ENCODE results near the gene DRAM1. TPM values are rescaled to one million over a fixed set of nuclear protein-coding genes. Genes with fewer than 3 reads are reported as not detected.
A peak's percentile ranks its signal among the peaks of the same experiment; 100 is the strongest.
"Not testable (repeated sequence)": the region's sequence is repeated elsewhere in the genome, so short reads cannot be mapped to it uniquely, and the experiment has no call there.

The DRAM1 gene, protein sequence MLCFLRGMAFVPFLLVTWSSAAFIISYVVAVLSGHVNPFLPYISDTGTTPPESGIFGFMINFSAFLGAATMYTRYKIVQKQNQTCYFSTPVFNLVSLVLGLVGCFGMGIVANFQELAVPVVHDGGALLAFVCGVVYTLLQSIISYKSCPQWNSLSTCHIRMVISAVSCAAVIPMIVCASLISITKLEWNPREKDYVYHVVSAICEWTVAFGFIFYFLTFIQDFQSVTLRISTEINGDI
- 2.4 TPM for polyA plus RNA-seq (2012; ENCODE audit: insufficient read depth, insufficient read length)

DNA sequence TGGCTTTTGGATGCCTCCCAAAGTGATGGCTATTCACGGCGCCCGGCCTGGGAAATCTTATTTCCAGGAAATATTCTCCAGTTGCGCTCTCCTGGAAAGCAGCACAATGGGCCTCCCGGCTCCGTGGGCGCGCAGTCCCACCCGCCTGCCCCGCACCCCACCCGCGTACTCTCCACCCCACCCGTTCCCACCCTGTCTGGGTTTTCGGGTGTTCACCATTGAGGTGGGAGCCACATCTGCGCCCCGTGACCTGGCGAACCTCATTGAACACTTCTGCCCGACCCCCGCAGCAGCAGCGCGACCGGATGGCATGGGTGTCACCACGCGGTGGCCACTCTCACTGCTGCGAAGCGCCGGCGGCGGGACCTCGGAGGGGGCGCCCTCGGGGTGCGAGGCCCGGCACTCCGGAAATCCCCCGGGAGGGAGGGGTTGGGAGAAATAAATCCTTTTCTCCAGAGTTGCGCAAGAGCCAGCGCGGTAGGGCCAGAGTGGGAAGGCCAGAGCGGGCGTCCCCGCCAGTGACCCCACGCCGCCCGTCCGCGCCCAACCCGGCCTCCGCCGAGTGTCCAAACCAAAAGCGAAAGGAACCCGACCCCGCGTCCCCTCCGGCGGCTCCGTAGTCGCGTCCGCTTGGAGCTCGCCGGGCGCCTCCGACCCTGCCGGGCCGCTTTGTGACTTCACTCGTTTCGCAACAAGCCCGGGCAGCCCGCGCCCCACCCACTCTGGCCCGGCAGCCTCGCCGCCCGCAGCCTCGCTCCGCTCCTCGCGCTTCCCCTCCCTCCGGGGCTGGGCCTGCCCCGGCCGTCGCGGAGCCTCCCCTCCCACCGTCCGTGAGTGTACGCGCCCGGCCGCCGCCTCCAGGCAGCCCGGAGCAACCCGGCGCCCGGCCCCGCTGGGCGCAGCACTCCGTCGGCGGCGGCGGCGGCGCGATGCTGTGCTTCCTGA, at the start of gene DRAM1:
DRAM1 (plus strand) TSS at position 720 of the 945 bp plus-strand sequence; CDS start at position 930, 210 bp downstream.
- H3K4me3 ChIP-seq (ENCODE audit: low read length): peak within 1 kb of the TSS; percentile 55
- DNase-seq (ENCODE audit: low read depth, low spot score): no peak

DNA sequence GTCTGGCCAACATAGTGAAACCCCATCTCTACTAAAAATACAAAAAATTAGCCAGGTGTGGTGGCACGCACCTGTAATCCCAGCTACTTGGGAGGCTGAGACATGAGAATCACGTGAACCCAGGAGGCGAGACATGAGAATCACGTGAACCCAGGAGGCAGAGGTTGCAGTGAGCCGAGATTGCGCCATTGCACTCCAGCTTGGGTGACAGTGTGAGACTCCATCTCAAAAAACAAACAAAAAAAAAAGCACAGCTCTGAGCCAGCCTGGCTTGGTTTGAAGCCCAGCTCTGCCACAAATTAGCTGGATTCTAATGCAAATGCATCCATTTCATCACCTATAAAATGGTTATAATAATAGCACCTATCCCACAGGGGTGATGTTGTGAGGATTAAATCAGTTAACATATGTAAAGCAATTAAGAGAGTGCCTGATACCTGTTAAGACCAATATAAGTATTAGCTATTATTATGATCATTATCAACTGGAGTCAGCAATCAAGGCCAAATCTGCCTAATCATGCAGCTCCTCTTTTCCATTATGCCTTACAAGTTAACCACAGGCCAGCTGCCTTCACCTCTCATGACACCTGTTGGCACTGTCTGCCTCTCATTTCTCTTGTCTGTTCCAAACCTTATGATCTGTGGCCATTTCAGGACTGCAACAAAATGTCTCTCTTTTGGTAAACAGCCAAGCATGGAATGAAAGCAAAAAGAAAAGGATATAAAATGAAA, 48.8 kb upstream of the DRAM1 start:
- DNase-seq (ENCODE audit: low read depth, low spot score): peak; percentile 48
- H3K4me3 ChIP-seq (ENCODE audit: low read length): no peak overlapping the region

- DNase-seq (ENCODE audit: low read depth, low spot score): no peak
- H3K4me3 ChIP-seq (ENCODE audit: low read length): peak overlapping the region; percentile 83
Observed at GRCh38 chr12:101829639-101830366, 47.6 kb upstream of the DRAM1 start.

- peak within 1 kb of the TSS; percentile 83 for H3K4me3 ChIP-seq (ENCODE audit: low read length)
- DNase-seq (ENCODE audit: low read depth, low spot score): peak; percentile 89
Observed at GRCh38 chr12:101830367-101831325, 46.7 kb upstream of the DRAM1 start, which contains the start of gene GNPTAB. Gene GNPTAB (minus strand): TSS chr12:101830959. CDS start chr12:101830675, 284 bp downstream.

DNA sequence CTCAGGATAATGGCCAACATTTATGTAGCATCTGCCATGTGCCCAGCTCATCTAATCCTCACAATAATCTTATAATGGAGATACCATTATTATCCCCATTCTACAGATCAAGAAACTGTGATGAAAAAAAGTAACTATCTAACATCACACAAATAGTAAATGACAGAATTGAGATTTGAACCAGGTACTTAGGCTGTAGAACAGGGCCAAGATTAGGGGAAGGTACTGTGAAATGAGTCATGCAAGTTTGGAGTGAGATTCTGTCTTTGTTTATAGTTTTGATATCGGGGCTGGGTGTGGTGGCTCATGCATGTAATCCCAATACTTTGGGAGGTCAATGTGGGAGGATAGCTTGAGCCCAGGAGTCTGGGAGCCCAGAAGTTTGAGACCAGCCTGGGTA, 45.4 kb upstream of the DRAM1 start:
- no peak for DNase-seq (ENCODE audit: low read depth, low spot score)
- H3K4me3 ChIP-seq (ENCODE audit: low read length): no peak overlapping the region

GRCh38 chr12:101838628-101839323, 38.6 kb upstream of the DRAM1 start:
- no peak overlapping the region for H3K4me3 ChIP-seq (ENCODE audit: low read length)
- peak; percentile 55 for DNase-seq (ENCODE audit: low read depth, low spot score)

- no peak overlapping the region for H3K4me3 ChIP-seq (ENCODE audit: low read length)
- DNase-seq (ENCODE audit: low read depth, low spot score): peak; percentile 69
Observed at GRCh38 chr12:101839324-101840283, 37.8 kb upstream of the DRAM1 start.

DNA sequence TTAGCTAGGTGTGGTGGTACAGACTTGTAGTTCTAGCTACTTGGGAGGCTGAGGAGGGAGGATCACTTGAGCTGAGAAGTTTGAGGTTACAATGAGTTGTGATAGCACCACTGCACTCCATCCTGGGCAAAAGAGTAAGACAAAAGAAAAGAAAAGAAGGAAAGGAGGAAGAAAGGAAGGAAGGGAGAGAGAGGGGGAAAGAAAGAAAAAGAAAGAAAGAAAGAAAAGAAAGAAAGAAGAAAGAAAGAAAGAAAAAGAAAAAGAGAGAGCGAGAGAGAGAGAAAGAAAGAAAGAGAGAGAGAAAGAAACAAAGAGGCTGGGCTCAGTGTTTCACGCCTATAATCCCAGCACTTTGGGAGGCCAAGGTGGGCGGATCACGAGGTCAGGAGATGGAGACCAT, 36.3 kb upstream of the DRAM1 start:
- no peak for DNase-seq (ENCODE audit: low read depth, low spot score)
- no peak overlapping the region for H3K4me3 ChIP-seq (ENCODE audit: low read length)

- no peak for DNase-seq (ENCODE audit: low read depth, low spot score)
- H3K4me3 ChIP-seq (ENCODE audit: low read length): no peak overlapping the region
Observed at GRCh38 chr12:101845137-101845711, 32.2 kb upstream of the DRAM1 start.

DNA sequence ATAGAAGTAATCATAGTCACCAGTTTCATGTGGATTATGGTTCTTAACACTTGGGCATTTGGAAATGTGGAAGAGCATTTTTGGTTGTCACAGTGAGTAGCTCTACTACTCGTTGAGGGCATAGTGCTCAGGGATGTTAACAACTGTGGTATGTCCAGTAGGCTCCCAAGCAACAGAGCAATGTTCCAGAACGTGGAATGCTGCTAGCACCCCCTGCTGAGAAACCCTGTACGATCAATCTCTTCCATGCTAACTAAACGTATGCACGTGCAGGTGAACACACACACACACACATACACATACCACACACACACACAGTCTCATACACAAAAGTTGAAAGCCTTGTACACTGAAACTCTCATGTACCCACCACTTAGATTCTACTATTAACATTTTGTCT, 30.1 kb upstream of the DRAM1 start:
- DNase-seq (ENCODE audit: low read depth, low spot score): no peak
- H3K4me3 ChIP-seq (ENCODE audit: low read length): no peak overlapping the region

- no peak overlapping the region for H3K4me3 ChIP-seq (ENCODE audit: low read length)
- no peak for DNase-seq (ENCODE audit: low read depth, low spot score)
Observed at GRCh38 chr12:101850199-101850598, 27.2 kb upstream of the DRAM1 start.

GRCh38 chr12:101852998-101853397, 24.4 kb upstream of the DRAM1 start:
- H3K4me3 ChIP-seq (ENCODE audit: low read length): no peak overlapping the region

GRCh38 chr12:101854747-101855146, 22.6 kb upstream of the DRAM1 start:
- H3K4me3 ChIP-seq (ENCODE audit: low read length): no peak overlapping the region
- DNase-seq (ENCODE audit: low read depth, low spot score): no peak

More at GRCh38 chr12:101852998-101853397, 24.4 kb upstream of the DRAM1 start:
- no peak for DNase-seq (ENCODE audit: low read depth, low spot score)

DNA sequence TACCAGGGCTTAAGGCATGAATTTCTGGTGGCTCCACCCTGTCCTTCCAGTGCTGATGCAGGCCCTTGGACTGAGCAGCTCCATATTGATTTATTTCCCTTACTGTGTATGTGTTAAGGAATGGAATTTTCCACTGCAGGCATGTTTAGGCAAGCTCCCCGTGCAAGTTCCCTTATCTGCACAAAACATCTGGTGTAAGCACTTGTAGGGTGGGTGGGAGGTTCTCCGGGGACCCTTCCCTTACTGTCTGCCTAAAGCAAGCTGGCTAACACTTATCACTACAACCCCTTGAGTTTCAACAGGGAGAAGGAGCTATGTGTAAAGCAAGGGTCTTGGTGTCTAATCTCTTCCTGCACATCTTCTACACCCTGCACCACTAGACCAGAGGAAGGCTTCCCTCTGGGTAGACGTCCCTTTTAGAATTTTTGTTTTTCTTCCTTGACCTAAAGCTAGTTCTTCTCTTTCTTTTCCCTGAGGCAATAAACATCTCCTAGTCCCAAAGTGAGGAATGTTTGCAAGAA, 22.0 kb upstream of the DRAM1 start:
- no peak for DNase-seq (ENCODE audit: low read depth, low spot score)
- H3K4me3 ChIP-seq (ENCODE audit: low read length): no peak overlapping the region

DNA sequence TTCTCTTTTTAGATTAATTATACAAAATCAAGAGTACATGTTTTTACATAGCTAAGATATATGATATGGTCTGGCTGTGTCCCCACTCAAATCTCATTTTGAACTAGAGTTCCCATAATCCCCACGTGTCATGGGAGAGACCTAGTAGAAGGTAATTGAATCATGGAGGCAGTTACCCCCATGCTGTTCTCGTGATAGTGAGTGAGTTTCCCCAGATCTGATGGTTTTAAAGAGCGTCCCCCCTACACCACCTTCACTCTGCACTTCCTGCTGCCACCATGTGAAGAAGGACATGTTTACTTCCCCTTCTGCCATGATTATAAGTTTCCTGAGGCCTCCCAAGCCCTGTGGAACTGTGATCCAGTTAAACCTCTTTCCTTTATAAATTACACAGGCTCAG, 21.4 kb upstream of the DRAM1 start:
- DNase-seq (ENCODE audit: low read depth, low spot score): no peak

DNA sequence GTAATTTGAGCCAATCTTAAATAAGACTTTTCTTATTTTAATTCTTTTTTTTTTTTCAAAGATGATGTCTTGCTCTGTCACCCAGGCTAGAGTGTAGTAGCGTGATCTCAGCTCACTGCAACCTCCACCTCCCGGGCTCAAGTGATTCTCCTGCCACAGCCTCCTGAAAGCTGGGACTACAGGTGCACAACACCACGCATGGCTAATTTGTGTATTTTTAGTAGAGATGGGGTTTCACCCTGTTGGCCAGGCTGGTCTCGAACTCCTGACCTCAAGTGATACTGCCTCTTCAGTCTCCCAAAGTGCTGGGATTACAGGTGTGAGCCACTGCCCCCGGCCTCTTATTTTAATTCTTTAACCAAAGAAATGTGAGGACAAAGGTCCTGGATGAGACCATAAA, 20.8 kb upstream of the DRAM1 start:
- H3K4me3 ChIP-seq (ENCODE audit: low read length); DNase-seq (ENCODE audit: low read depth, low spot score): not testable (repeated sequence)

More for the DNA sequence above, 21.4 kb upstream of the DRAM1 start:
- no peak overlapping the region for H3K4me3 ChIP-seq (ENCODE audit: low read length)

All from Jurkat, Clone E6-1 (cell line).